Spleen (tissue), 7 donors: ENCODE data around the gene GNL2.
"Not testable (repeated sequence)": the region's sequence is repeated elsewhere in the genome, so short reads cannot be mapped to it uniquely, and the experiment has no call there.

Experiments used
- POLR2A ChIP-seq, 3 donors: fragments of 450-650 bp; IDR thresholded peaks; one replicate each; pipeline ENCODE4 v1.5.1; 2017; ENCODE audit warnings: antibody characterized with exemption in 3 of 3, mild to moderate bottlenecking in 1 of 3
- POLR2AphosphoS5 ChIP-seq, 3 donors: sonication (generic); formaldehyde crosslinking; IDR thresholded peaks; one replicate each; pipeline ENCODE4 v1.5.1; 2017; ENCODE audit warnings: antibody characterized with exemption in 3 of 3
- TF ChIP-seq, protein P1 (sequence below), 11 experiments: fragments of 200-600 bp in 7 of 11; fragments of 450-650 bp in 4 of 11; sonication (generic) in 4 of 11; IDR thresholded peaks in 8 of 11; conservative IDR thresholded peaks in 3 of 11; 1 replicate in 7 of 11; 2 replicates in 4 of 11; pipeline versions ENCODE4 v1.4.0 to v1.8.0; 2016 to 2021; ENCODE audit warnings: antibody characterized with exemption in 11 of 11, inconsistent platforms in 4 of 11, mild to moderate bottlenecking in 1 of 11
- donor health status: DM: no; HTN: no; CAD: no; lungs with moderate emphysema.
- donor health status: DM: no; HTN: no; CAD: no.
- donor health status: DM: no; HTN: no; CAD: no.

- not testable (repeated sequence) for TF ChIP-seq POLR2AphosphoS5, POLR2A (IDR thresholded peaks at IDR 0.05)
- TF ChIP-seq, protein P1, sequence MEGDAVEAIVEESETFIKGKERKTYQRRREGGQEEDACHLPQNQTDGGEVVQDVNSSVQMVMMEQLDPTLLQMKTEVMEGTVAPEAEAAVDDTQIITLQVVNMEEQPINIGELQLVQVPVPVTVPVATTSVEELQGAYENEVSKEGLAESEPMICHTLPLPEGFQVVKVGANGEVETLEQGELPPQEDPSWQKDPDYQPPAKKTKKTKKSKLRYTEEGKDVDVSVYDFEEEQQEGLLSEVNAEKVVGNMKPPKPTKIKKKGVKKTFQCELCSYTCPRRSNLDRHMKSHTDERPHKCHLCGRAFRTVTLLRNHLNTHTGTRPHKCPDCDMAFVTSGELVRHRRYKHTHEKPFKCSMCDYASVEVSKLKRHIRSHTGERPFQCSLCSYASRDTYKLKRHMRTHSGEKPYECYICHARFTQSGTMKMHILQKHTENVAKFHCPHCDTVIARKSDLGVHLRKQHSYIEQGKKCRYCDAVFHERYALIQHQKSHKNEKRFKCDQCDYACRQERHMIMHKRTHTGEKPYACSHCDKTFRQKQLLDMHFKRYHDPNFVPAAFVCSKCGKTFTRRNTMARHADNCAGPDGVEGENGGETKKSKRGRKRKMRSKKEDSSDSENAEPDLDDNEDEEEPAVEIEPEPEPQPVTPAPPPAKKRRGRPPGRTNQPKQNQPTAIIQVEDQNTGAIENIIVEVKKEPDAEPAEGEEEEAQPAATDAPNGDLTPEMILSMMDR (IDR thresholded peaks at IDR 0.05 in 8 of 11, conservative IDR thresholded peaks at IDR 0.05 in 3 of 11): not testable (repeated sequence)
These were observed 35.8 kb downstream of the GNL2 start for GRCh38 chr1:37559957-37560379.
